Keratinocyte (primary cell): ENCODE data around the gene CD79A. TPM values are rescaled to one million over a fixed set of nuclear protein-coding genes. Genes with fewer than 3 reads are reported as not detected.

Source experiments
- DNase-seq: peaks from one replicate; pipeline ENCODE4 v3.0.0-alpha.2; 2011; ENCODE audit warnings: low read depth, missing footprints, low spot score
- FAIRE-seq: peaks from 2 replicates; lab custom pipeline; 2011; peaks lifted over from hg19 to GRCh38; lab: Jason Lieb, UNC
- H2AFZ ChIP-seq: 2 replicates; pipeline ENCODE4 v1.6.0; 2012; ENCODE audit warnings: low read length, control low read depth, inconsistent platforms; ENCODE audit not compliant: control insufficient read depth
- H3K27ac ChIP-seq: 2 replicates; pipeline ENCODE4 v1.5.1; 2011; ENCODE audit warnings: low read length; ENCODE audit not compliant: control insufficient read depth, insufficient read depth
- H3K27me3 ChIP-seq: 3 replicates; pipeline ENCODE4 v1.6.0; 2011; ENCODE audit warnings: low read length; ENCODE audit not compliant: control insufficient read depth, insufficient read depth; ENCODE audit errors: extremely low read depth
- H3K36me3 ChIP-seq, 2 experiments: 2 replicates in 1 of 2; 3 replicates in 1 of 2; pipeline ENCODE4 v1.5.1; 2011; ENCODE audit warnings: low read length in 2 of 2, mild to moderate bottlenecking in 1 of 2; ENCODE audit not compliant: control insufficient read depth in 2 of 2, insufficient read depth in 2 of 2; ENCODE audit errors: extremely low read depth in 1 of 2
- H3K4me1 ChIP-seq: 3 replicates; pipeline ENCODE4 v1.5.1; 2011; ENCODE audit warnings: low read length; ENCODE audit not compliant: control insufficient read depth, insufficient read depth; ENCODE audit errors: extremely low read depth
- H3K4me2 ChIP-seq: 3 replicates; pipeline ENCODE4 v1.6.0; 2011; ENCODE audit warnings: low read depth, low read length; ENCODE audit not compliant: control insufficient read depth, insufficient read depth; ENCODE audit errors: extremely low read depth
- H3K4me3 ChIP-seq, 3 experiments: fragments of 200-600 bp in 1 of 3; sonication (generic) in 1 of 3; 2 replicates in 2 of 3; 3 replicates in 1 of 3; pipeline ENCODE4 v1.5.1; 2011 to 2016; ENCODE audit warnings: low read length in 3 of 3, mild to moderate bottlenecking in 3 of 3, control low read depth in 2 of 3, inconsistent platforms in 1 of 3, low read depth in 1 of 3, mixed read lengths in 1 of 3, mixed run types in 1 of 3, moderate library complexity in 1 of 3; ENCODE audit not compliant: control insufficient read depth in 2 of 3, insufficient read depth in 2 of 3; ENCODE audit errors: extremely low read depth in 1 of 3
- H3K79me2 ChIP-seq: 2 replicates; pipeline ENCODE4 v1.6.0; 2012; ENCODE audit warnings: low read length; ENCODE audit not compliant: control insufficient read depth, insufficient read depth
- H3K9ac ChIP-seq: 3 replicates; pipeline ENCODE4 v1.6.0; 2011; ENCODE audit warnings: low read length; ENCODE audit not compliant: control insufficient read depth, insufficient read depth; ENCODE audit errors: extremely low read depth
- H3K9me1 ChIP-seq: 3 replicates; pipeline ENCODE4 v1.6.0; 2011; ENCODE audit warnings: low read length; ENCODE audit not compliant: control insufficient read depth, insufficient read depth; ENCODE audit errors: extremely low read depth
- H3K9me3 ChIP-seq: 2 replicates; pipeline ENCODE4 v1.5.1; 2012; ENCODE audit warnings: low read depth, low read length; ENCODE audit not compliant: control insufficient read depth
- H4K20me1 ChIP-seq: 3 replicates; pipeline ENCODE4 v1.6.0; 2011; ENCODE audit warnings: low read length; ENCODE audit not compliant: control insufficient read depth, insufficient read depth; ENCODE audit errors: extremely low read depth
- EZH2 ChIP-seq: IDR thresholded peaks from one replicate; pipeline ENCODE4 v1.6.1; 2012; ENCODE audit warnings: inconsistent platforms, mild to moderate bottlenecking, low read length, moderate library complexity
- dilution Hi-C: fragments of 300-500 bp; cut with MboI; formaldehyde crosslinking; loops from one replicate; pipeline ENCODE4 v1.7.0; 2020; ENCODE audit warnings: low sequenced_read_pairs; ENCODE audit not compliant: extremely low pct_ligation_motif_present
- polyA plus RNA-seq, 5 experiments: library from polyadenylated mRNA; depleted of rRNA in 3 of 5; stranded (reverse) in 3 of 5; stranded (forward) in 1 of 5; unstranded in 1 of 5; fragments of >200 nt; gene quantifications; 1 replicate in 1 of 5; 2 replicates in 3 of 5; 3 replicates in 1 of 5; pipeline versions ENCODE4 v1.2.1 to v1.2.3, GENCODE V29; 2011 to 2012; ENCODE audit warnings: missing spikeins in 2 of 5, low read depth in 1 of 5, low replicate concordance in 1 of 5
- TF ChIP-seq, protein P1 (sequence below), 3 experiments: IDR thresholded peaks in 1 of 3; conservative IDR thresholded peaks in 1 of 3; optimal IDR thresholded peaks in 1 of 3; 2 replicates in 2 of 3; 3 replicates in 1 of 3; pipeline versions ENCODE3 to v1.5.1; 2011; ENCODE audit warnings: low read length in 3 of 3, mild to moderate bottlenecking in 3 of 3, moderate library complexity in 2 of 3, control low read depth in 1 of 3, inconsistent platforms in 1 of 3; ENCODE audit not compliant: insufficient read depth in 2 of 3; ENCODE audit errors: extremely low read depth in 1 of 3

The CD79A gene
- polyA plus RNA-seq, 1 donor (not counting 4 experiments of a cell fraction or from before 2014, with no cell fraction given), result 0.07 TPM

DNA sequence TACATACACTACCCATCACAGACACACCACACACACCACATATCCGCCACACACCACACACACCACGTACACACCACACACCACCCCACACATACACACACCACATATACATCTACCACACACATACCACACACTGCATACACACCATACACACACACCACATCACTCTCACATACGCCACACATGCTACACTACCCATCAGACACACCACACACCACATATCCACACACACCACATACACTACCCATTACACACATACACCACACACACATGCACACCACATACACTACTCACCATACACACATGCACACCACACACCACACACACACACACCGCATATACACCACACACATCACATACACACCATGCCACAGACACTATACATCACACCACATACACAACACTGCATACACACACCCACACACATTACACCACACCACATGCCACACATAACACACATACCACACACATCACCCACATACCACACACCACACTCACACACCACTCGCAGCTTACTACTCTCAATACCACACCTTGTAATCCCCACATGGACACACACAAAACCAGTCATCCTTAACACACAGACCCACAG lies 41.7 kb downstream of the CD79A start:
- TF ChIP-seq EZH2, result no peak
- TF ChIP-seq, protein P1, sequence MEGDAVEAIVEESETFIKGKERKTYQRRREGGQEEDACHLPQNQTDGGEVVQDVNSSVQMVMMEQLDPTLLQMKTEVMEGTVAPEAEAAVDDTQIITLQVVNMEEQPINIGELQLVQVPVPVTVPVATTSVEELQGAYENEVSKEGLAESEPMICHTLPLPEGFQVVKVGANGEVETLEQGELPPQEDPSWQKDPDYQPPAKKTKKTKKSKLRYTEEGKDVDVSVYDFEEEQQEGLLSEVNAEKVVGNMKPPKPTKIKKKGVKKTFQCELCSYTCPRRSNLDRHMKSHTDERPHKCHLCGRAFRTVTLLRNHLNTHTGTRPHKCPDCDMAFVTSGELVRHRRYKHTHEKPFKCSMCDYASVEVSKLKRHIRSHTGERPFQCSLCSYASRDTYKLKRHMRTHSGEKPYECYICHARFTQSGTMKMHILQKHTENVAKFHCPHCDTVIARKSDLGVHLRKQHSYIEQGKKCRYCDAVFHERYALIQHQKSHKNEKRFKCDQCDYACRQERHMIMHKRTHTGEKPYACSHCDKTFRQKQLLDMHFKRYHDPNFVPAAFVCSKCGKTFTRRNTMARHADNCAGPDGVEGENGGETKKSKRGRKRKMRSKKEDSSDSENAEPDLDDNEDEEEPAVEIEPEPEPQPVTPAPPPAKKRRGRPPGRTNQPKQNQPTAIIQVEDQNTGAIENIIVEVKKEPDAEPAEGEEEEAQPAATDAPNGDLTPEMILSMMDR (optimal IDR thresholded peaks at IDR 0.05 in 1 of 3, IDR thresholded peaks at IDR 0.05 in 1 of 3, conservative IDR thresholded peaks at IDR 0.05 in 1 of 3; ENCODE audit: extremely low read depth in 1 of 3, insufficient read depth in 2 of 3, low read length in 3 of 3), result no peak
- no peak overlapping the region for H3K9ac ChIP-seq
- dilution Hi-C loops, result no loop called here
- no peaks in the 10 kb centered on the region for H3K36me3 ChIP-seq
- FAIRE-seq (peak; percentile 34), DNase-seq (peak; percentile 60)
- H3K4me1 ChIP-seq, result no peaks in the 10 kb centered on the region
- H3K4me3 ChIP-seq, result no peak overlapping the region
- peaks cover 79% of the 10 kb centered on the region for H3K27me3 ChIP-seq
- no peaks in the 10 kb centered on the region for H3K9me1 ChIP-seq
- H4K20me1 ChIP-seq, result no peaks in the 10 kb centered on the region
- H3K9me3 ChIP-seq, result peaks cover 8% of the 10 kb centered on the region
- no peak overlapping the region for H3K4me2 ChIP-seq
- H3K79me2 ChIP-seq, result no peaks in the 10 kb centered on the region
- no peak overlapping the region for H2AFZ ChIP-seq
- H3K27ac ChIP-seq, result no peak overlapping the region

DNA sequence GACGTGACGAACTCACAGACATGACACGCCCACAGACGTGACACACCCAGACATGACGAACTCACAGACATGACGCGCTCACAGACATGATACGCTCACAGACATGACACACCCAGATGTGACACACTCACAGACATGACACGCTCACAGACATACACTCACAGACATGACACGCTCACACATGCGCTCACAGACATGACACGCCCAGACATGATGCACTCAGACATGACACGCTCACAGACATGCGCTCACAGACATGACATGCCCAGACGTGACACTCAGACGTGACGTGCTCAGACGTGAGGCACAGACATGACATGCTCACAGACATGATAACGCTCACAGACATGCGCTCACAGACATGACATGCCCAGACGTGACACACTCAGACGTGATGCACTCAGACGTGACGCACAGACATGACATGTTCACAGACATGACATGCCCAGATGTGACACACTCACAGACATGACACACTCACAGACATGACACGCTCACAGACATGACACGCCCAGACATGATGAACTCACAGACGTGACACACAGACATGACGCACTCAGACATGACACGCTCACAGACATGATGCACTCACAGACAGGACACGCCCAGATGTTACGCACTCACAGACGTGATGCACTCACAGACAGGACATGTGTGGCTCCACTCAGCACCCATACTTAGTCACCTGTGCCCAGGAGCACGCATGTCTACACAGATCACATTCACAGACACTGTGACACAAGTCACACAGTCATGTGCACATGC lies 43.1 kb downstream of the CD79A start:
- dilution Hi-C loops, result no loop called here
- H3K27me3 ChIP-seq, result peaks cover 80% of the 10 kb centered on the region
- H3K4me1 ChIP-seq, result no peaks in the 10 kb centered on the region
- no peak overlapping the region for H3K4me2 ChIP-seq
- peaks cover 8% of the 10 kb centered on the region for H3K9me3 ChIP-seq
- no peaks in the 10 kb centered on the region for H3K36me3 ChIP-seq
- H3K27ac ChIP-seq, result no peak overlapping the region
- no peak overlapping the region for H3K9ac ChIP-seq
- DNase-seq, result peak; percentile 99
- H4K20me1 ChIP-seq, result peaks cover 6% of the 10 kb centered on the region
- no peak overlapping the region for H2AFZ ChIP-seq
- no peaks in the 10 kb centered on the region for H3K79me2 ChIP-seq
- H3K4me3 ChIP-seq, result no peak overlapping the region
- peak; percentile 44 for FAIRE-seq
- TF ChIP-seq, protein P1 (optimal IDR thresholded peaks at IDR 0.05 in 1 of 3, IDR thresholded peaks at IDR 0.05 in 1 of 3, conservative IDR thresholded peaks at IDR 0.05 in 1 of 3; ENCODE audit: extremely low read depth in 1 of 3, insufficient read depth in 2 of 3, low read length in 3 of 3), result no peak
- TF ChIP-seq EZH2, result no peak
- no peaks in the 10 kb centered on the region for H3K9me1 ChIP-seq
